ENCODE data around the gene HOXC4.

DNA sequence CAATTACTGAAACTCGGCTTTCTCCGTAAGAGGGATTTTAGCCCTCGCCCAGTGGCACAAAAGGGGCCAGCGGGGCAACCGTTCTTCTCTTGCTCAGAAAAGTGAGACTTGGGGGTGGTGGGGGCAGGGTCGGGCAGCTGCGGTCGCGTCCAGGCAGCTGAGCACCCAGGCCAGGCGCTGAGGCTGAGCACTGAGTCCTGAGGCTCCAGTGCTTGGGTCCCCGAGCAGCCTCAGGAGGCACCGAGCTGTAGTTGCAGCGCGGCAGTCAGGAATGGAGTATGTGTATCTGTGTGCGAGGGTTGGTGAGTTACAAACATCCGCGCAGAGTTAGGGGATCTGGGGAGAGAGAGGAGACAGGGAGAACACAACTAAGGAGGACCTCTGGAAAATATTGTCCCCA is 29.5 kb upstream of the HOXC4 start:
- TF ChIP-seq POLR2AphosphoS5 (IDR thresholded peaks at IDR 0.05) (no peak), POLR2A (IDR thresholded peaks at IDR 0.05) (no peak), EP300 (IDR thresholded peaks at IDR 0.05) (no peak)
- TF ChIP-seq, protein P1, sequence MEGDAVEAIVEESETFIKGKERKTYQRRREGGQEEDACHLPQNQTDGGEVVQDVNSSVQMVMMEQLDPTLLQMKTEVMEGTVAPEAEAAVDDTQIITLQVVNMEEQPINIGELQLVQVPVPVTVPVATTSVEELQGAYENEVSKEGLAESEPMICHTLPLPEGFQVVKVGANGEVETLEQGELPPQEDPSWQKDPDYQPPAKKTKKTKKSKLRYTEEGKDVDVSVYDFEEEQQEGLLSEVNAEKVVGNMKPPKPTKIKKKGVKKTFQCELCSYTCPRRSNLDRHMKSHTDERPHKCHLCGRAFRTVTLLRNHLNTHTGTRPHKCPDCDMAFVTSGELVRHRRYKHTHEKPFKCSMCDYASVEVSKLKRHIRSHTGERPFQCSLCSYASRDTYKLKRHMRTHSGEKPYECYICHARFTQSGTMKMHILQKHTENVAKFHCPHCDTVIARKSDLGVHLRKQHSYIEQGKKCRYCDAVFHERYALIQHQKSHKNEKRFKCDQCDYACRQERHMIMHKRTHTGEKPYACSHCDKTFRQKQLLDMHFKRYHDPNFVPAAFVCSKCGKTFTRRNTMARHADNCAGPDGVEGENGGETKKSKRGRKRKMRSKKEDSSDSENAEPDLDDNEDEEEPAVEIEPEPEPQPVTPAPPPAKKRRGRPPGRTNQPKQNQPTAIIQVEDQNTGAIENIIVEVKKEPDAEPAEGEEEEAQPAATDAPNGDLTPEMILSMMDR (IDR thresholded peaks at IDR 0.05): no peak
